Nephron (organoid): ENCODE data around the gene FAT3.

Experiments used
- H3K27ac Mint-ChIP-seq, 3 experiments: 2 replicates each; pipeline ENCODE4 v1.8.0; 2020; ENCODE audit warnings: mixed read lengths in 3 of 3, mild to moderate bottlenecking in 2 of 3, moderate library complexity in 1 of 3
- H3K27me3 Mint-ChIP-seq: 2 replicates; pipeline ENCODE4 v1.8.0; 2021; ENCODE audit warnings: low read depth, mild to moderate bottlenecking, moderate library complexity, mixed read lengths
- H3K36me3 Mint-ChIP-seq: 2 replicates; pipeline ENCODE4 v1.8.0; 2020; ENCODE audit warnings: low read depth, mixed read lengths
- H3K4me1 Mint-ChIP-seq: 2 replicates; pipeline ENCODE4 v1.8.0; 2020; ENCODE audit warnings: mixed read lengths
- H3K4me3 Mint-ChIP-seq, 3 experiments: 2 replicates each; pipeline ENCODE4 v1.8.0; 2020; ENCODE audit warnings: mild to moderate bottlenecking in 3 of 3, mixed read lengths in 3 of 3, moderate library complexity in 2 of 3
- H3K9me3 Mint-ChIP-seq: 2 replicates; pipeline ENCODE4 v1.8.0; 2020; ENCODE audit warnings: mixed read lengths
- TF ChIP-seq, protein P1 (sequence below), 3 experiments: fragments of 200-600 bp; sonication (generic); IDR thresholded peaks; one replicate each; pipeline ENCODE4 v1.5.0; 2021; ENCODE audit warnings: antibody characterized with exemption in 3 of 3; ENCODE audit not compliant: unreplicated experiment in 3 of 3

The FAT3 gene

GRCh38 chr11:92225568-92226330 is 1.1 kb downstream of the FAT3 start:
- Mint-ChIP-seq H3K27me3 (peaks cover 37% of the 10 kb centered on the region), H3K9me3 (peaks cover under 1% of the 10 kb centered on the region), H3K4me1 (peaks cover 44% of the 10 kb centered on the region), H3K4me3 (peak overlapping the region; percentile 94 to 97 (median 95)), H3K27ac (peak overlapping the region; percentile 78 to 93 (median 85)), H3K36me3 (no peaks in the 10 kb centered on the region)
- TF ChIP-seq, protein P1, sequence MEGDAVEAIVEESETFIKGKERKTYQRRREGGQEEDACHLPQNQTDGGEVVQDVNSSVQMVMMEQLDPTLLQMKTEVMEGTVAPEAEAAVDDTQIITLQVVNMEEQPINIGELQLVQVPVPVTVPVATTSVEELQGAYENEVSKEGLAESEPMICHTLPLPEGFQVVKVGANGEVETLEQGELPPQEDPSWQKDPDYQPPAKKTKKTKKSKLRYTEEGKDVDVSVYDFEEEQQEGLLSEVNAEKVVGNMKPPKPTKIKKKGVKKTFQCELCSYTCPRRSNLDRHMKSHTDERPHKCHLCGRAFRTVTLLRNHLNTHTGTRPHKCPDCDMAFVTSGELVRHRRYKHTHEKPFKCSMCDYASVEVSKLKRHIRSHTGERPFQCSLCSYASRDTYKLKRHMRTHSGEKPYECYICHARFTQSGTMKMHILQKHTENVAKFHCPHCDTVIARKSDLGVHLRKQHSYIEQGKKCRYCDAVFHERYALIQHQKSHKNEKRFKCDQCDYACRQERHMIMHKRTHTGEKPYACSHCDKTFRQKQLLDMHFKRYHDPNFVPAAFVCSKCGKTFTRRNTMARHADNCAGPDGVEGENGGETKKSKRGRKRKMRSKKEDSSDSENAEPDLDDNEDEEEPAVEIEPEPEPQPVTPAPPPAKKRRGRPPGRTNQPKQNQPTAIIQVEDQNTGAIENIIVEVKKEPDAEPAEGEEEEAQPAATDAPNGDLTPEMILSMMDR (IDR thresholded peaks at IDR 0.05; ENCODE audit: unreplicated experiment in 3 of 3) = peak in 2 of 3 experiments; percentile 12 to 20

GRCh38 chr11:92226331-92227229 is 2.0 kb downstream of the FAT3 start:
- H3K27ac Mint-ChIP-seq = peak overlapping the region; percentile 78 to 93 (median 85)
- no peaks in the 10 kb centered on the region for H3K9me3 Mint-ChIP-seq
- H3K4me3 Mint-ChIP-seq = peak overlapping the region; percentile 94 to 97 (median 95)
- TF ChIP-seq, protein P1 (IDR thresholded peaks at IDR 0.05; ENCODE audit: unreplicated experiment in 3 of 3) = no peak
- peaks cover 50% of the 10 kb centered on the region for H3K4me1 Mint-ChIP-seq
- H3K36me3 Mint-ChIP-seq = no peaks in the 10 kb centered on the region
- H3K27me3 Mint-ChIP-seq = peaks cover 37% of the 10 kb centered on the region

DNA sequence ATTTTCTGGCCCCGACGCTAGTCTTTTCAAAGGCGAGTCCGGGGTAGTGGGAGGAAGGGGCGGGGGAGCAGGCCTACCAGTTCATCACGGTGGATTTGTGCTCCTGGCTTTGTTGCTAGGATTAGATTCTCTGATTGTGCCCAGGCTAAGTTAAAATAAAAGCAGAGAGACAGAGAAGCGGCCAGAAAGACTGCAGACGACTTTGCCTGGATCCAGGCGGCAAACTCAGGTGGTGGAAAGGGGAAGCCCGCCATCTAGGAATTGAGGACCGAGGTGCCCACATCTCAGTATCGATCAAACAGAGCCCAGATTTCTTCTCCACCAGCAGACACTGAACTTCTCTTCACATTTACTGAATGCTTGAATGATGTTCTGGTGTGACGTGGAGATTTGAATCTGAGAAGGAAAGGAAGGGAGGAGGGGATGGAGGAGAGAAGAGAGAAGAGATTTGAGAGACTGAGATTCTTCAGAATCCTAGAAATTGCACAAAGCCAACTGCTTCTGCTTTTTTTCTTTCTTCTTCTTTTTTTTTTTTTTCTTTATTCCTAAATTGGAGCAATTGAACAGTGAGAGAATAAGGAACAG is 2.7 kb downstream of the FAT3 start:
- Mint-ChIP-seq H3K27me3 (peaks cover 37% of the 10 kb centered on the region), H3K4me1 (peaks cover 52% of the 10 kb centered on the region), H3K4me3 (peak overlapping the region; percentile 94 to 97 (median 95)), H3K36me3 (no peaks in the 10 kb centered on the region), H3K27ac (peak overlapping the region; percentile 64 to 78 (median 71)), H3K9me3 (no peaks in the 10 kb centered on the region)
- TF ChIP-seq, protein P1 (IDR thresholded peaks at IDR 0.05; ENCODE audit: unreplicated experiment in 3 of 3) = no peak

GRCh38 chr11:92227959-92228935 is 3.6 kb downstream of the FAT3 start:
- Mint-ChIP-seq H3K4me1 (peaks cover 55% of the 10 kb centered on the region), H3K4me3 (peak overlapping the region; percentile 94 to 97 (median 95)), H3K9me3 (no peaks in the 10 kb centered on the region), H3K27me3 (peaks cover 28% of the 10 kb centered on the region), H3K36me3 (no peaks in the 10 kb centered on the region), H3K27ac (peak overlapping the region; percentile 66 to 78 (median 71))
- TF ChIP-seq, protein P1 (IDR thresholded peaks at IDR 0.05; ENCODE audit: unreplicated experiment in 3 of 3) = no peak

GRCh38 chr11:92236856-92237255 is 12.2 kb downstream of the FAT3 start:
- Mint-ChIP-seq H3K27me3 (peaks cover under 1% of the 10 kb centered on the region), H3K4me1 (peaks cover 37% of the 10 kb centered on the region), H3K36me3 (no peaks in the 10 kb centered on the region), H3K4me3 (no peak overlapping the region), H3K27ac (no peak overlapping the region), H3K9me3 (no peaks in the 10 kb centered on the region)
- TF ChIP-seq, protein P1 (IDR thresholded peaks at IDR 0.05; ENCODE audit: unreplicated experiment in 3 of 3) = no peak
